SK-N-SH (cell line): ENCODE measurements around the gene PDE11A.

Experiments used
- CTCF ChIP-seq: fragments of 200-600 bp; sonication (generic); IDR thresholded peaks from 2 replicates; pipeline ENCODE4 v1.6.1; 2017; ENCODE audit warnings: antibody characterized with exemption, mild to moderate bottlenecking, moderate library complexity
- POLR2AphosphoS5 ChIP-seq: IDR thresholded peaks from 2 replicates; pipeline ENCODE4 v1.6.1; 2012; ENCODE audit warnings: low read depth, low read length
- RFX5 ChIP-seq: IDR thresholded peaks from 2 replicates; pipeline ENCODE4 v1.6.1; 2012; ENCODE audit warnings: mild to moderate bottlenecking, improper control_type of control experiment, low read length
- SMC3 ChIP-seq: IDR thresholded peaks from 2 replicates; pipeline ENCODE4 v1.6.1; 2012; ENCODE audit warnings: low read depth, low read length, improper control_type of control experiment

- TF ChIP-seq SMC3 (no peak), RFX5 (no peak), CTCF (no peak), POLR2AphosphoS5 (no peak)
These were observed 195.6 kb downstream of the PDE11A start for GRCh38 chr2:177876950-177877349.
